Measurements from ENCODE around the gene SLC22A15.
"Not testable (repeated sequence)": the region's sequence is repeated elsewhere in the genome, so short reads cannot be mapped to it uniquely, and the experiment has no call there.

The SLC22A15 gene

DNA sequence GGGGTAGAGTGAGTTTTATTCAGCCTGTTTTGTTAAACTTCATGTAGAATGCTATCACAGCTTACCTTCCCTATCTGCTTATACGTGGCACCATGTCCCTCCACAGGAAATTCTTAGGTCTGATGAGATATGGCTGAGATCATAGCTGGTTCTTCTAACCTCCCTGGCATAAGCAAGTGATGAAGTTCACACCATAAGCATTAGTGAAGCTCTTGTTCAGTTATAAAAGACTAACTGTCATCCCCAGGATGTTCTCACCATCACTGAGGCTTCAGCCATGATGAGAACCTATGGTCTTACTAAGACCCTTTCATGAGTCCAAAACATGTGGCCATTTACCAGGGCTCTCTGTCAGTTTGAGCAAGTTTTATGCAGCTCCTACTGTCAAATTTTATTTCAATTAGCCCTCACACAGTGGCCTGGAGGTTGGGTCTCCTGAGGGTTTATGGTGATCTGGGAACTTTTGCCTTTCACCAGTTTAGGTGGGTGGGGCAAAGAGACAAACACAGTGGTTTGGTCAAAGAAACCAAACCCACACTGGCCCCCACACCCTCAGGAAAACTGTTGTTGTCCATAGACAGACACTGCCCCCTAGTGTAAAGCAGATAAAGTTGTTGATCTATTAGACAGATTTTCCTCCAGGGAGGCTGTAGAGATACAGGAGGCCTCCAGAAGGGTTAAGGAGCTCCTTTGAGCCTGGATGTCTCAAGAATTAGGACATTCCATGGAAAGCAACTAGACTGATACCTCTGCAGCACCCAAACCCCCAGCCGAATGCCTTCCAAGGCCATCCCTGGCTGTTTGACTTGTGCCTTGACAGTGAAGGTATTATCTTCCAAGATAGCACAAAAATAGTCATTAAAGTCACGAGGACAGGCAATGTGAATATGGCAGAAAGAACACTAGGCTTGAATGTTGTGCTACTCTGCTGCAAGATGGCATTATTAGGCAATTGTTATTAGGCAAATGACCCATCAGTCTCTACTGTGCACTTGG is 5.0 kb downstream of the SLC22A15 start:
- no peak for DNase-seq (ENCODE audit: low read depth)

DNA sequence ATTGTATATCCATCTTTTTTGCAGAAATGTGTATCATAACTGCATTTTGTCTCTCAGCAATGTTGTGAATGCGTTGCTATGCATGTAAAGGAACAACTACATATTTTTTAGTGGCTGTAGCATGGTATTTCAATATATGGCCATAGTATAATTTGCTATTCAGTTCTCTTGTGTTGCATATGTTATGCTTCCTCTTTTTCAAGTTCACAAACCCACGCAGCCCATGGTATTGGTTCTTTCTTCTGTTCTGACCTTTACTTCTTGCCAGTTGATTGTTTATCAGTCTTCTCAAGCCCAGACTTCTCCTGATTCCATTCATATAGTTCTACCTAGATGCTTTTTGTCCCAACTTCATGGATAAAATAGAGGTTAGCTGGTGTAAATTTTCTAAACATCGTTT is 6.1 kb downstream of the SLC22A15 start:
- no peak for DNase-seq (ENCODE audit: low read depth)

DNA sequence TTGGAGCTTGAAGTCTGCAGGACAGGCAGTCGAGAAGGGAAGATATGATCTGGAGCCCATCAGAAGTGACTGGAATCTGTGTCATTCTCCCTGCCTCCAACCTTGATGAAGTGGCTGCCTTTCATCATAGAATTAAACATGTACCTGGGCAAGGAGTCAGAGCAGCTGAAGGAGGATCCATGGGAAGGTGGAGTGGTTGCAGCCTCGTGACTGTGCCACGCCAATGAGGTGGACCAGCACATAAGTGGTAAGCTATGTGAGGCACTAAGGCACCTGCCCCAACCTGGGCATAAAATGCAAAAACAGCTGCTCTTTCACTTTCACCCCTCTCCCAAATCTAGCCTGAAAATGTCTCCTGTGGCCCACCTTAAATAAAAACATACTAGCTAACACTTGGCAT is 7.3 kb downstream of the SLC22A15 start:
- DNase-seq (ENCODE audit: low read depth) = no peak

DNA sequence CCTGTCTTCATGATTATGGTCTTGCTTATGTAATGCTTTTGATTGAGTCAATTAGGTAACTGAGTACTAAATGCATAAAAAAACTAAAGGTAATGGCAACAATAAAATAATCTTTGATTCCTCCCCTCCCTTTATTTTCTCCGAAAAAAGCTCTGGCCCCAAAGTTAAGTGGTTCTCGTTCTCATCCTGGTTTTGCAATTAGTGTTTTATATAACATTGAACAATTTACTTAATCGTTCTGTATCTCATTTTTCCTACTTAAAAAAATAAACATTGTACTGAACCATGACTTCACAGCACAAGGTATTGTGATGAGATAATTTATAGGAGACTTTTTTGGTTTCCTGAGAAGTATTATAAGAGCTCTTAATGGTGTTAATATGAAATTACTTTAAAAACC is 11.3 kb downstream of the SLC22A15 start:
- DNase-seq (ENCODE audit: low read depth) = no peak

DNA sequence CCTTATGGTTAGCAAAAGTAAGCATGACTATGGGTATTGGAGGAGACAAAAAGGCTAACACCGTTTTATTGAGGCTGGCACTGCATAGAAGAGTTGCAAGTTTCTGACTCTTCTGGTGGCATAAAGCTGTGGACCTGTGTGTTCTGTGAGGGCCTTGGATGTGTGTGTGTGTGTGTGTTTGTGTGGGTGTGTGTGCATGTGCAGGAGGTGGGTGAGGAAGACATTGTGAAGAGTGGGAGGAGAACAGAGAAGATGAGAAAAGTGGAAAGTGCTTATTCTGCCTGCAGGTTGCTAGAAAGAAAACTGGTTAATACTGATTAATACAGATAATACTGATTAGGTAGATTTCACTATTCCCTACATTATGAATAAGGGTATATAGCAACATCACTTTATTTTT is 12.6 kb downstream of the SLC22A15 start:
- DNase-seq (ENCODE audit: low read depth) = no peak

DNA sequence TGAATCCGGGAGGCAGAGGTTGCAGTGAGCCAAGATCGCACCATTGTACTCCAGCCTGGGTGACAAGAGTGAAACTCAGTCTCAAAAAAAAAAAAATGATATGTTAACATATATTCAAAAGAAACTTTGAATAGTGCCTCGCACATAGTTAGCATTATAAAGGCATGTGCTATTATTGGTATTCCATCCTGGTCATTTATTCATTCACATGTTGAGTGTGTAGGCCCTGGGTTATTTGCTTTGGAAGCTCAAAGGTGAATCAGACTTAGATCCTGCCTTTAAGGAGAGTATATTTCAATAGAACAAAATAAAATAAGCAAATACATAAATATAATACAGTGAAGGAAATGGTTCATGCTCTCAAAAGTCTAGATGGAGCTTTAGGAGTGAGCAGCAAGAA is 13.4 kb downstream of the SLC22A15 start:
- no peak for DNase-seq (ENCODE audit: low read depth)

DNA sequence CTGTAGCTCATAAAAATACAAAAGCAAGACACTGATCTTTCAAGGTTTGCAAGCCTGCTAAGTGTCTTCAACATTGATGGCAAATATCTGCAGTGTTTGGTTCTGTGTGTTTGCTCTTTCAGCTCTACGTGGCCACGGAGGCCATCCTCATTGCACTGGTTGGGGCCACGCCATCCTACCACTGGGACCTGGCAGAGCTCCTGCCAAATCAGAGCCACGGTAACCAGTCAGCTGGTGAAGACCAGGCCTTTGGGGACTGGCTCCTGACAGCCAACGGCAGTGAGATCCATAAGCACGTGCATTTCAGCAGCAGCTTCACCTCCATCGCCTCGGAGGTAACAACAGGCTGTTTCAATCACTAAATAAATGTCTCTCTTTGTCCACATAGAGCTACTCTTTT is 15.6 kb downstream of the SLC22A15 start:
- no peak for DNase-seq (ENCODE audit: low read depth)

DNA sequence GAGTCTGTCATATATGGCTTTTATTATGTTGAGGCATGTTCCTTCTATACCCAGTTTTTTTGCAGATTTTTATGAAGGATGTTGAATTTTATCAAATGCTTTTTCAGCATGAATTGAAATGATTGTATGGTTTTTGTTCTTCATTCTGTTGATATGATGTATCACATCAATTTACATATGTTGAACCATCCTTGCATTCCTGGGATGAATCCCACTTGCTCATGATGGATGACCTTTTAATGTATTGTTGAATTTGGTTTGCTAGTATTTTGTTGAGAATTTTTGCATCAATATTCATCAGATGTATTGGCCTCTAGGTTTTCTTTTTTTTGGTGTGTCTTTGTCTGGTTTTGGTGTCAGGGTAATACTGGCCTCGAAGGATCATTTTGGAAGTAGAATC is 21.6 kb downstream of the SLC22A15 start:
- not testable (repeated sequence) for DNase-seq (ENCODE audit: low read depth)

DNA sequence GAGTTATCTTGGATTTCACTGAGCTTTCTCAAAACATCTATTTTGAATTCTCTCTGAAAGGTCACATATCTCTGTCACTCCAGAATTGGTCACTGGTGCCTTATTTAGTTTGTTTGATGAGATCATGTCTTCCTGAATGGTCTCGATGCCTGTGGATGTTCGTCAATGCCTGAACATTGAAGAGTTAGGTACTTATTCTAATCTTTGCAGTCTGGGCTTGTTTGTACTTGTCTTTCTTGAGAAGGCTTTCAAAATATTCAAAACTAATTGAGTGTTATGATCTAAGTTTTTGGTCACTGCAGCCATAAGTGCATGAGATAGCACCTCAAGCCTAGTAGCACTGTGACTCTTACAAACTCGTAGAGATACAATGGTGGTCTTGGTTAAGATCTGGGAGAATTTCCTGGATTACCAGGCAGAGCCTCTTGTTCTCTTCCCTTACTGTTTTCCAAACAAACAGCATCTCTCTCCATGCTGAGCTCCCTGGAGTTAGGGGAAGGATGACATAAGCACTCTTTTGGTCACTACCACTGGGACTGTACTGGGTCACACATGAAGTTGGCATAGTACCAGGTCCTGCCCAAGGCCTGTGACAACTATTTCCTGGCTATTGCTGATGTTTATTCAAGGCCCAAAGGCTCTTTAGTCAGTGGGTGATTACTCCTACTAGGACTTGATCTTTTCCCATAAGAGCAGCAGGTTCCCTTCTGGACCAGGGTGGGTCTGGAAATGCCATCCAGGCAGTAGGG is 25.6 kb downstream of the SLC22A15 start:
- no peak for DNase-seq (ENCODE audit: low read depth)

DNA sequence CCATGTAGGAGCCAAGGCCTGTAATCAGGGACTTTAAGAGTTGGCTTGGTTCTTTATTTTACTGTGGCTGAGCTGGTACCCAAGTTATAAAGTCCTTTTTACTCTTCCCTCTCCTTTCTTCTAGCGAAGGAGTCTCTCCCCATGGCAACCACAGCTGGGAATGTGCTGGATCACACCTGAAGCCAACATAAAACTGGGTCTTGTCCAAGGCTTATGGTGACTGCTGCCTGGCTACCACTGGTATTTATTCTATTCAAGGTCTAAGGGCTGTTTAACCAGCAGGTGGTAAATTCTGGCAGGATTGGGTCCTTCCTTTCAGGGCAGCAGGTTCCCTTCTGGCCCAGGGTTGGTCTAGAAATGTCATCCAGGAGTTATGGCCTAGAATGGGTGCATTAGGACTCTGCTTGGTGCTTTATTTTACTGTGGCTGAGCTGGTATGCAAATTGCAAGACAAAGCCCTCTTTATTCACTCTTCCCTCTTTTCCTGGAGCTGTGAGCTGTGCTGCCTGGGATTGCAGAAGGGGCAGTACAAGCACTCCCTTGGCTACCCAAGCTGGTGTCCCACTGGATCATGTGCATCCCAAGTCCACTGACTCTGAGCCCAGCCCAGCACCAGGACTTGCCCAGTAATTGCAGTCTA is 26.6 kb downstream of the SLC22A15 start:
- no peak for DNase-seq (ENCODE audit: low read depth)

DNA sequence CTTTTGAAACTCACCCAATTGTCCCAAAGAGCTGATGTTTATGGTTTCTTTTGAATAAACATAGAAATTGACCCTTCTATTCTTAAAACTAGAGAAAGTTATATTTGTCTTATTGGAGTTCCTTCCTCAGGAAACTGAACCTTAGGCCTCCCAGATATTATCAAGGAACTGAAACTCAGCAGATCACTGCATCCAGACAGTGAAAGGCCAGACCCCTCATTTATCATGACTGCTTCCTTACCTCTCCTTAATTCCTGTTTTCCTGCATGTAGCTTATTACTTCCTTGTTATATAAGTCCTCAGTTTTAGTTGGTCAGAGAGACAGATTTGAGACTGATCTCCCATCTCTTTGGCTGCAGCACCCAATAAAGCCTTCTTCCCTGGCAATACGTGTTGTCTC is 27.5 kb downstream of the SLC22A15 start:
- no peak for DNase-seq (ENCODE audit: low read depth)

DNA sequence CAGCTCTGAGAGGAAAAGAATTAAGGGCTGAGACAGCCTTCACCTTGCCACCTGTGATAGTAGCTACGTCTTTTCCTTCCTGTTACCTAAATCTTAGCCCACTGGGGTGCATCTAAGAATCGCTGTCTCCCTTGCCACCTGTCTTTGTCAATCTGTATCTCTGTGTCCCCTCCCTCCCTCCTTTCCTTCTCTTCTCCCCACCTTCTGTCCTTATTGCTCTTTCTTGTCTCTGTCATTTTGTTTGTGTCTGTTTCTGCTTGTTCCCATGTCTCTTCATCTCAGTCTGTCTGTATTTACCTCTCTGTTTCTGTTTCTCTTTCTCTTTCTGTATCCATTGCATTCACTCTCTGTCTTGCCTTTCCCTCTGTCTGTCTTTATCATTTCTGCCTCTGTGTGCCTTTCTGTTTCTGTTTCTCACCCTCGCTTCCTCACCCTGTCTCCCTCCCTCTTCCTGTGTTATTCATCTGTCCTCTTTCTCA is 30.2 kb downstream of the SLC22A15 start:
- no peak for DNase-seq (ENCODE audit: low read depth)

DNA sequence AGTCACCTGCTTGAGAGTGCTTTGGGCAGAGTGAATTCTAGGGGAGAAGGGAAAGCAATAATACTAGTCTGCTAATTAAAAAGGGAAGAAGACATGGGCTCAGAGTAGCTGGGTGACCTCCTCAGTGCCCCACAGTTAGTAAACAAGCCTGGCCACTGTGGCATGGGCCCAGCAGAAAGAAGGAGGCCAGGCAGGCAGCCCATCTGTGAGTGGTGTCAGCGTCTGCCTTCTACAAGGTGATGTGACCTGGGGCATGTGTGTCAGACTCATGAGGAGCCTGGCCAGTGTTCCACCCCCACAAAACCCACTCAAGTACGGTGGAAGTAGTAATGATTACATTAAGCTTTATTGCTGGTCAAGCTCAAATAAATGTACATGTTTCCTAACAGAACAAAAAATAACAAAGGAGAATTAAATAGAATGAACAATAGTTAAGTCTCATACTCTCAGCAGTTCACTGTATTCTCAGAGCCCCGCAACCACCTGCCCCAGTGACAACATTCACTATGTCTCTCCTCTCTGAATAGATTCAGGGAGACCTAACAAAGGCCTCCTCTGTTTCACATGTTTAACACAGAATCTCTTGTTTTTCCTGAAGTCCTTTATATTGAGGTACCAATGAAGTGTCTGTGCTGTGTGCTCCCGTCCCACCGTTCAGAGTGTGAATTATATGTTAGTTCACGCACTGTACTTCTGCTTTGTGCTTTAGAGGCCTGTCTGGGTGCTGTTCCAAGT is 32.5 kb downstream of the SLC22A15 start:
- DNase-seq (ENCODE audit: low read depth) = no peak

DNA sequence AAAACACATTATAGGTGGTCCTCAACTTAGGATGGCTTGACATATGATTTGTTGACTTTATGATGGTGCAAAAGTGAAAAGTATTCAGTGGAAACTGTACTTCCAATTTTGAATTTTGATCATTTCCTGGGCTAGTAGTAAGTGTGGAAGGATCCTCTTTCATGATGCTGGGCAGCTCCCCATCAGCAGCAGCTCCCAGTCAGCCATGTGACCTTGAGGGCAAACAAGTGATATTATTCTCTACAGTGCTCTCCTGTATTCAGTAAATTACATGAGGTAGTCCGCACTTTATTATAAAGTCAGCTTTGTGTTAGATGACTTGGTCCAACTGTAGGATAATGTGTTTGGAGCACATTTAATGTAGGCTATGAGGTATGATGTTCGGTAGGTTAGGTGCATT is 36.4 kb downstream of the SLC22A15 start:
- no peak for DNase-seq (ENCODE audit: low read depth)

DNA sequence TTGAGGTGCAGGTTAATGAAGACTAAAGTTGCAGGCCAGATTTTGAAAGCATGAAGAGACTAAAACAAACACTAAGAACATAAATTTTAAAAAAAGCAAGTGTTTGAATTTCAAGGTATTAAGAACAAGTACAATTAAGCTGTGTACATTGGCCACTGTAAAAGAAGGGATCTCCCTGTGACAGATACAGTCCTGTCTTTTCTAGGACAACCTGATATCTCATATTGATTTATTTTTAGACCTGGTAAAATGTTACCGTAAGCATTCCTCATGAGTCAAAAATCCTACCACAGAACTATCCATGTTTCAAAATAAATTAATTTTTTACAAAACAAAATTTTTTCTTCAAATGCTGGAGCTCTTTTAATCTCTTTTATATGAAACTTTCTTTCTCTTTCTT is 39.4 kb downstream of the SLC22A15 start:
- DNase-seq (ENCODE audit: low read depth) = no peak

DNA sequence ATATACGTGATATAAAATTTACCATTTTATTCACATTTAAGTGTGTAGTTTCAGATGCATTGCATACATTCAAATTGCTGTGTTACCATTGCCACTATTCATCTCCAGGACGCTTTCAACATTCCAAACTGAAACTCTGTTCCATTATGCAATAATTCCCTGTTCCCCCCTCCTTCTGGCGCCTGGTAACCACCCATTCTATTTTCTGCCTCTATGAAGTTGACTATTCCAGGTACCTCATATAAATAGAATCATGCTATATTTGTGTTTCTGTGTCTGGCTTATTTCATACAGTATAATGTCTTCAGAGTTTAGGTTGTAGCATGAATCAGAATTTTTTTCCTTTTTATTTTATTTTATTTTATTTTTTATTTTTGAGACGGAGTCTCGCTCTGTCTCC is 41.7 kb downstream of the SLC22A15 start:
- no peak for DNase-seq (ENCODE audit: low read depth)

DNA sequence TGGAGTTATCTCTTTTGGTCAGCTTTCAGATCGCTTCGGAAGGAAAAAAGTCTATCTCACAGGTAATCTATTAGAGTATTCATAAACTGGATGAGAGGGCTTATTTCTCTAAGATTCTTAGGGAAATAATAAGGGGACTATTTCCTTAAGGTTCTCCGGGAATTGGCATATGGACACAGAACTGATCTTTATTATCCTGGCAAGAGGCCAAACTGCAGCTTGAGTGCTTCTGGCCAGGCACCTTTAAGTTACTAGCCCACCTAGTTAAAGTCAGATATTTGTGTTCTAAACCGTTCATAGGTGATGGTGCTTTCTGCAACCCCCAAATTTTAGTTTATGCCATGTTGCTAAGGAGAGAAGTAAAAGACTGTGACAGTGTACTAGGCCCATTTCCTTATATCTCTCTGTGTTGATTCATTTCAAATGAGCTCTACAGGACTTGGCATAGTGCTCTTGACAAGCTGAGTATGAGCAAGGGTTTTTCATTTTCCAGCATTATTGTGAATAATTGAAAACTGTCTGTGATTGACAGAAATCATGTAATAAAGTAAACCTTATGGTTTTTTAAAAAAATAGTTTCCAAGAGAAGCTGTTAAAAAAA is 43.4 kb downstream of the SLC22A15 start:
- DNase-seq (ENCODE audit: low read depth) = no peak

DNA sequence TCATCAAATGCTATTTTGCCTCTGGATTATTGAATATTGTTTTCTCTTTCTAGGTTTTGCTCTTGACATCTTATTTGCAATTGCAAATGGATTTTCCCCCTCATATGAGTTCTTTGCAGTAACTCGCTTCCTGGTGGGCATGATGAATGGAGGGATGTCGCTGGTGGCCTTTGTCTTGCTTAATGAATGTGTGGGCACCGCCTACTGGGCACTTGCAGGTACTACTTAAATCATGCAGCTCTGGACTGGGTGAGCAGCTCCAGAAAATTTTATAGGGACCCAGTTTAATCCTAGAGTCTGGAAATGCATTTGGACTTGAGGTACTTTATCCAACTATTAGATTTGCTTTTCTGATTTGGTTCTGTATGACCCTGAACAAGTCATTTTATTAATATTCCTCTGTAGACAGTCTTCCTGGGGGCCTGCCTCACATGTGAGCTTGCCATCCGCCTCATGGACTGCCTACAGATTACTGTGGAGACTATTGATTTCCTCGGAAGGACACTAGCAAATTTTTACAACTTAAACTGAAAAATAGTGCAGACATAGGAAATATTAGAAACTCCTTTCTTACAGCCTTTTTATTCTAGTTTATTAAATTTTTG is 44.5 kb downstream of the SLC22A15 start:
- DNase-seq (ENCODE audit: low read depth) = no peak

DNA sequence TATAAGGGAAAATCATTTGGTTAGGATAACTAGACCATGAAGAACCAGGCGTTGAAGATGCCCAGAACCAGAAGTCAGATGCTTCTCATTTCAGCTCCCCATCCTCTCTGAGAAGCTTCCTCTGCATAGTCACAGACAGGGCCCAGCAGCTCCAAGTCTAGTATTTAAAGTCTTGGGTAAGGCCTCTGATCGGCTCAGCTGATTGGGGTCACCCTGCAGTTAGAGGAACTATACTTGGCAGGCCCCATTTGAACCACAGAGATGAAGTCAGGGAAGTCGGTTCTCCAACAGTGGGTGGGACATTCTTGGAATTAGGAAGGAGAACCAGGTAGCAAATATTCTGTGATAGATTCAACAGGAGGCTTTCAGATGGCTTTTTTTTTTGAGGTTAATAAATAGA is 48.3 kb downstream of the SLC22A15 start:
- no peak for DNase-seq (ENCODE audit: low read depth)

DNA sequence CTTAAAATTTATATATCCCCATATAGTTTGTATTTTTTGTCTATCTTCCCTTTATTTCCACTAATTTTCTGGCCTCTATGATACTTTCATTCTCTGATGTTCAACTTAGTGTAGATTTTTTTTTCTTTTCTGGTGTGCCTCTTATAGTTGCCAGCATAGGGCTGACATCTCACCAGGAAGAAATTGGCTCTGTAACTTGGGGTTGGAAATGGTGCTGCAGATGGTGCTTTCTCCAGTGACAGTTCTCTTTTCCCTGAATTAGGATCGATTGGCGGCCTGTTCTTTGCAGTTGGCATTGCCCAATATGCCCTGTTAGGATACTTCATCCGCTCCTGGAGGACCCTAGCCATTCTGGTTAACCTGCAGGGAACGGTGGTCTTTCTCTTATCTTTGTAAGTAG is 50.3 kb downstream of the SLC22A15 start:
- DNase-seq (ENCODE audit: low read depth) = no peak

DNA sequence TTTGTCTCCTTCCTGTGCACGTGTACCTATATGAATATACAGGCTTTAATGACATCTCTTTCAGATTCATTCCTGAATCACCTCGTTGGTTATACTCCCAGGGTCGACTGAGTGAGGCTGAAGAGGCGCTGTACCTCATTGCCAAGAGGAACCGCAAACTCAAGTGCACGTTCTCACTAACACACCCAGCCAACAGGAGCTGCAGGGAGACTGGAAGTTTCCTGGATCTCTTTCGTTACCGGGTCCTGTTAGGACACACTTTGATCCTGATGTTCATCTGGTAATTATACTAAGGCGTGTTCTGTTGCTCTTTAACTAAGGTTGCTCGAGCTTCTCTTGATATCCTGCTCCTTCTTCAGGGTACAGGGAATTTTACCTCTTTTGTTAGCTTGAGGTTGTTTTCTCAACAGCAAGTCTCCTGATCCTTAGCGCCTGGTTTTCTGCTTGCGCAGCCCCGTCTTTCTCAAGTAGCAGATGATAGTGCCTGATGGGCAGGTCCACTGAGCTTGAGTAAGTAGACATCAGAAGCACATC is 55.1 kb downstream of the SLC22A15 start:
- DNase-seq (ENCODE audit: low read depth) = no peak
